Pancreas (tissue), 10 donors: Measurements from ENCODE around the gene BLID. TPM values are rescaled to one million over a fixed set of nuclear protein-coding genes. Genes with fewer than 3 reads are reported as not detected.

Source experiments
- ATAC-seq, 4 donors: fragments of 200-7000 bp; cut with Tn5 transposase; one replicate each; pipeline versions ENCODE4 v1.8.0 to v1.9.1; 2020; ENCODE audit warnings: mild to moderate bottlenecking in 4 of 4, moderate library complexity in 4 of 4
- DNase-seq, 6 donors: peaks; one replicate each; pipeline ENCODE4 v3.0.0-alpha.2; 2020
- FAIRE-seq: peaks from 2 replicates; lab custom pipeline; 2012; peaks lifted over from hg19 to GRCh38; lab: Jason Lieb, UNC
- H3K27ac ChIP-seq, 4 donors: fragments of 200-600 bp; sonication (generic); 1 replicate in 3 of 4; 2 replicates in 1 of 4; pipeline versions ENCODE4 v1.5.0 to v1.8.0; 2020
- H3K27me3 ChIP-seq, 4 donors: fragments of 200-600 bp; one replicate each; pipeline ENCODE4 v1.8.0; 2021
- H3K36me3 ChIP-seq, 3 donors: fragments of 200-600 bp; sonication (generic) in 1 of 3; one replicate each; pipeline versions ENCODE4 v1.5.0 to v1.8.0; 2020 to 2021
- H3K4me1 ChIP-seq, 3 donors: fragments of 200-600 bp; one replicate each; pipeline ENCODE4 v1.8.0; 2021
- H3K4me3 ChIP-seq, 4 donors: fragments of 200-600 bp; sonication (generic) in 2 of 4; one replicate each; pipeline versions ENCODE4 v1.5.0 to v1.8.0; 2020 to 2021
- H3K9me3 ChIP-seq, 4 donors: fragments of 200-600 bp; one replicate each; pipeline ENCODE4 v1.8.0; 2021
- WGBS, 2 donors: extraction: QIAGEN DNeasy Blood & Tissue Kit; methylation state at CpG; one replicate each; pipeline ENCODE4 v1.1.7; 2013; 5-methylcytosine and 5-hydroxymethylcytosine counted together
- intact Hi-C, 3 donors: fragments of 100-400 bp; cut with DNase I; formaldehyde crosslinking; loops; one replicate each; pipeline versions ENCODE4 v1.11.1 to v1.14.2; 2022
- polyA plus RNA-seq, 2 donors: library from polyadenylated mRNA; stranded (reverse); fragments of 200-250 nt; gene quantifications; one replicate each; pipeline ENCODE4 v1.2.3, GENCODE V29; 2013
- total RNA-seq, 6 donors: library from RNA; stranded (reverse); fragmentation: NEBNext Ultra II Directional in 4 of 6; extraction: Animal tissue kit (Norgen Biotek cat#: 25700) in 4 of 6; gene quantifications; one replicate each; pipeline versions ENCODE4 v1.2.1 to v1.2.4, GENCODE V29; 2021 to 2023
- TF ChIP-seq, protein P1 (sequence below), 4 donors: fragments of 200-600 bp; sonication (generic) in 3 of 4; IDR thresholded peaks; one replicate each; pipeline versions ENCODE4 v1.5.0 to v1.8.0; 2021; ENCODE audit warnings: antibody characterized with exemption in 4 of 4
- donor health status: healthy with polysubstance abuse.
- donor health status: DM: no; HTN: no; CAD: no; lungs with moderate emphysema.
- donor health status: DM: no; HTN: no; CAD: no.
- donor health status: control.
- donor health status: control.
- donor health status: Bipolar disorder and iron deficiency.
- donor health status: DM: yes; HTN: yes; CAD: no.
- donor health status: DM: no; HTN: no; CAD: no.
- donor health status: DM: no; HTN: no; CAD: no.
- donor health status: DM: yes; HTN: yes; CAD: no.

The BLID gene
- total and polyA plus RNA-seq, 8 donors = not detected

DNA sequence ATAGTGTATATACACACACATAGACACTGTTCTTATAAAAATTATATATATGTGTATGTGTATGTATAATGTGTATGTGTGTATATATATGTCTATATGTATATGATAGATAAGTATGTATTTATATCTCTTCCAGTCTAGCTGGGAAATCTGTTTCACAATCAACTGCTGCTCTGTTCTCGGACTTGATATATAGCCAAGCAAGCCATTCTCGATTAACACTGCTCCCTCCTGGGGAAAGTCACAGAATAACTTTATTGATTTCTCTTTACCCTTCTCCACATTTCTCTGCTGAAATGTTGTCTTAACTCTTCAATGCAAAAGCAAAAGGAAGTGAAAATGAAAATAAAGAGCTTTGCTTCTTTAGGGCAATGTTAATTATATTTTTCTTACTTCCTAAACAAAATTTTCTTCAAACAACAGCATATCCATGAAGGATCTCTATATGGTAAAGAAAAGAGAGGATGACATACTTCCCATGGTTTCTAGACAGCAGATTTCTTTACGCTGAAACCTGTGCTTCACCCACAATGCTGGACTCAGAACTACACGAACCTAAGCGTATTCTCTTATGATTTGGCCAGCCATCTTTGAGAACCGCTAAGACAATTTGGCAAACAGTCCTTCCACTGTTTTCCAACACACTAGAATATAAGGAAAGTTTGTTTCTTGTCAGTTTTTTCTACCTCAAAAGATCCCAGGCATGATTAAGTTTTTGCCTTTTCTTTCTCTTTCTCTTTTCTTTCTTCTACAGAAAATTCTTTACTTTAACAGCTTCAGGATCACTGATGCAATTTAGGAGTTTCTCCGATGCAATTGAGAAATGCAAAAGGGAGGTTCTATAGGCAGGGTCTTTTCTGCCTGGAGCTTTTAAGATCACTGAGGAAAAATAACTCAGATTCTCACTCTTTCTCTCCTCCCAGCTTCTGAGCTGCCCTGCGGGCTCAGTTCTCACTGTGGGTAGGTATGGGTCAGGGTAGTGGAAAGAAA is 1.9 kb downstream of the BLID start:
- H3K27ac ChIP-seq = no peak overlapping the region
- TF ChIP-seq, protein P1, sequence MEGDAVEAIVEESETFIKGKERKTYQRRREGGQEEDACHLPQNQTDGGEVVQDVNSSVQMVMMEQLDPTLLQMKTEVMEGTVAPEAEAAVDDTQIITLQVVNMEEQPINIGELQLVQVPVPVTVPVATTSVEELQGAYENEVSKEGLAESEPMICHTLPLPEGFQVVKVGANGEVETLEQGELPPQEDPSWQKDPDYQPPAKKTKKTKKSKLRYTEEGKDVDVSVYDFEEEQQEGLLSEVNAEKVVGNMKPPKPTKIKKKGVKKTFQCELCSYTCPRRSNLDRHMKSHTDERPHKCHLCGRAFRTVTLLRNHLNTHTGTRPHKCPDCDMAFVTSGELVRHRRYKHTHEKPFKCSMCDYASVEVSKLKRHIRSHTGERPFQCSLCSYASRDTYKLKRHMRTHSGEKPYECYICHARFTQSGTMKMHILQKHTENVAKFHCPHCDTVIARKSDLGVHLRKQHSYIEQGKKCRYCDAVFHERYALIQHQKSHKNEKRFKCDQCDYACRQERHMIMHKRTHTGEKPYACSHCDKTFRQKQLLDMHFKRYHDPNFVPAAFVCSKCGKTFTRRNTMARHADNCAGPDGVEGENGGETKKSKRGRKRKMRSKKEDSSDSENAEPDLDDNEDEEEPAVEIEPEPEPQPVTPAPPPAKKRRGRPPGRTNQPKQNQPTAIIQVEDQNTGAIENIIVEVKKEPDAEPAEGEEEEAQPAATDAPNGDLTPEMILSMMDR (IDR thresholded peaks at IDR 0.05) = no peak
- H3K27me3 ChIP-seq = no peaks in the 10 kb centered on the region
- no peaks in the 10 kb centered on the region for H3K4me1 ChIP-seq
- no peak for FAIRE-seq
- H3K36me3 ChIP-seq = no peaks in the 10 kb centered on the region
- H3K9me3 ChIP-seq = no peaks in the 10 kb centered on the region
- intact Hi-C loops = no loop called here
- H3K4me3 ChIP-seq = no peak overlapping the region
- peak in 3 of 4 donors; percentile 40 to 51 (median 44) for ATAC-seq
- no peak for DNase-seq
- 47 to 52% methylated on average over 8 of the region's 8 CpGs for WGBS, 2 donors

- intact Hi-C loops = no loop called here
- no peaks in the 10 kb centered on the region for H3K36me3 ChIP-seq
- DNase-seq (no peak), ATAC-seq (no peak), FAIRE-seq (no peak)
- TF ChIP-seq, protein P1 (IDR thresholded peaks at IDR 0.05) = no peak
- WGBS, 2 donors = 62 to 76% methylated on average over 5 of the region's 5 CpGs
- H3K4me3 ChIP-seq = no peak overlapping the region
- no peaks in the 10 kb centered on the region for H3K4me1 ChIP-seq
- H3K27me3 ChIP-seq = no peaks in the 10 kb centered on the region
- H3K9me3 ChIP-seq = no peaks in the 10 kb centered on the region
- H3K27ac ChIP-seq = no peak overlapping the region
Observed at GRCh38 chr11:122112470-122113365, 3.3 kb downstream of the BLID start.

DNA sequence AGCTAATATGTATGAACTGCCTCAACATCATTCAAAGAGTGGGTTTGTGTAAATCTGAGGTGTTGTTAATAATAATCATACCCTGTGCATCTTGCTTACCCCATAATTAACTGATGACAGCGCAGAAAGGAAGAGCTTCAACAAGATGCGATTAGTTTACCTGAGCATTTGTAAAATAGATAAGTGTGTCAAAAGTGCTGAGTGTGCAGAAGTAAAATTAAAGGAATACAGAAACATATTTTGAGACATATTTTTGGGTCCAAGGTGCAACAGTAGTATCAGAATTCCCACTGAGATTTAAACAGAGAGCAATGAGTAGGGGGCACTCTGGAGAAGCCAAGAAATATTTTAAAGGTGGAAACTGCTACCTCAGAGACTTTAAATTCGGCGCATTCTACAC is 6.1 kb downstream of the BLID start:
- 86% methylated on average over 4 of the region's 4 CpGs for WGBS, 2 donors
- Histone ChIP-seq H3K27me3 (no peaks in the 10 kb centered on the region), H3K36me3 (no peaks in the 10 kb centered on the region), H3K27ac (no peak overlapping the region), H3K4me1 (no peaks in the 10 kb centered on the region), H3K9me3 (no peaks in the 10 kb centered on the region), H3K4me3 (no peak overlapping the region)
- DNase-seq (no peak), ATAC-seq (no peak), FAIRE-seq (no peak)
- intact Hi-C loops = loop anchor here in 2 of 3 donors (5.0 to 10.0 kb wide), 2 partner anchors 397 to 455 kb away; no protein-coding TSS in a partner anchor
- TF ChIP-seq, protein P1 (IDR thresholded peaks at IDR 0.05) = no peak

GRCh38 chr11:122108828-122109227 is 7.2 kb downstream of the BLID start:
- no peaks in the 10 kb centered on the region for H3K27me3 ChIP-seq
- no peak for ATAC-seq

More at GRCh38 chr11:122108828-122109227, 7.2 kb downstream of the BLID start:
- DNase-seq = no peak
- WGBS, 2 donors = 90 to 96% methylated on average over 3 of the region's 3 CpGs
- Histone ChIP-seq H3K4me1 (no peaks in the 10 kb centered on the region), H3K4me3 (no peak overlapping the region), H3K36me3 (no peaks in the 10 kb centered on the region), H3K9me3 (no peaks in the 10 kb centered on the region), H3K27ac (no peak overlapping the region)
- intact Hi-C loops = loop anchor here in 2 of 3 donors (5.0 to 10.0 kb wide), 2 partner anchors 398 to 454 kb away; no protein-coding TSS in a partner anchor
- TF ChIP-seq, protein P1 (IDR thresholded peaks at IDR 0.05) = no peak
- FAIRE-seq = no peak
